IMR-90 (cell line): ENCODE data around the gene C16orf74. TPM values are rescaled to one million over a fixed set of nuclear protein-coding genes. Genes with fewer than 3 reads are reported as not detected.

Experiments
- ATAC-seq: fragments of 200-7000 bp; cut with Tn5 transposase; 2 replicates; pipeline ENCODE4 v1.9.1; 2020; ENCODE audit warnings: low read depth, mild to moderate bottlenecking, moderate library complexity
- BruUV-seq: library from RNA; stranded (reverse); fragments of 400-500 nt; replicated peaks from 2 replicates; lab custom pipeline; 2021; lab: Mats Ljungman, UMichigan
- CTCF ChIA-PET: fragments of 300-600 bp; formaldehyde crosslinking; extraction: SDS; loops from one replicate; lab custom pipeline; 2021; ENCODE audit warnings: antibody characterized with exemption; lab: Yijun Ruan, JAX
- POLR2A ChIA-PET: fragments of 300-600 bp; sonication (Branson Sonifier 250); formaldehyde crosslinking; loops from one replicate; lab custom pipeline; 2022; ENCODE audit warnings: antibody characterized with exemption; ENCODE audit not compliant: unreplicated experiment; lab: Charles Lee
- DNase-seq: peaks from one replicate; pipeline ENCODE4 v3.0.0; 2013
- H2AFZ ChIP-seq: replicated peaks from 2 replicates; pipeline ENCODE3; 2013; ENCODE audit warnings: low read length, mild to moderate bottlenecking; ENCODE audit not compliant: poor library complexity
- H2AK5ac ChIP-seq: 2 replicates; pipeline ENCODE4 v1.6.1; 2013; ENCODE audit warnings: low read depth, low read length, inconsistent platforms
- H2AK9ac ChIP-seq: replicated peaks from 2 replicates; pipeline ENCODE3; 2013; ENCODE audit warnings: mild to moderate bottlenecking, low read depth, low read length, moderate library complexity; ENCODE audit not compliant: poor library complexity
- H2BK120ac ChIP-seq: 2 replicates; pipeline ENCODE4 v1.6.1; 2013; ENCODE audit warnings: low read depth, low read length, inconsistent platforms
- H2BK15ac ChIP-seq: 3 replicates; pipeline ENCODE4 v1.6.1; 2013; ENCODE audit warnings: low read depth, low read length, inconsistent platforms
- H2BK20ac ChIP-seq: 2 replicates; pipeline ENCODE4 v1.6.1; 2013; ENCODE audit warnings: low read depth, mild to moderate bottlenecking, inconsistent platforms, low read length, moderate library complexity
- H2BK5ac ChIP-seq: 2 replicates; pipeline ENCODE4 v1.6.1; 2013; ENCODE audit warnings: mild to moderate bottlenecking, low read depth, low read length, inconsistent platforms; ENCODE audit not compliant: poor library complexity, severe bottlenecking
- H3K14ac ChIP-seq: replicated peaks from 2 replicates; pipeline ENCODE4 v1.6.1; 2013; ENCODE audit warnings: low read depth, low read length, inconsistent platforms
- H3K18ac ChIP-seq: 2 replicates; pipeline ENCODE4 v1.6.1; 2013; ENCODE audit warnings: low read depth, low read length, control low read depth
- H3K23ac ChIP-seq: 2 replicates; pipeline ENCODE4 v1.6.1; 2013; ENCODE audit warnings: low read depth, low read length, inconsistent platforms
- H3K27ac ChIP-seq: 2 replicates; pipeline ENCODE4 v1.5.1; 2013; ENCODE audit warnings: mild to moderate bottlenecking, control low read depth, low read length; ENCODE audit not compliant: insufficient read depth
- H3K27me3 ChIP-seq: 2 replicates; pipeline ENCODE4 v1.6.1; 2013; ENCODE audit warnings: low read length; ENCODE audit not compliant: control insufficient read depth, insufficient read depth
- H3K36me3 ChIP-seq: 2 replicates; pipeline ENCODE4 v1.6.1; 2013; ENCODE audit warnings: low read length, mixed read lengths; ENCODE audit not compliant: control insufficient read depth, insufficient read depth
- H3K4ac ChIP-seq: 2 replicates; pipeline ENCODE4 v1.6.1; 2013; ENCODE audit warnings: low read depth, low read length, inconsistent platforms
- H3K4me1 ChIP-seq: 2 replicates; pipeline ENCODE4 v1.6.1; 2013; ENCODE audit warnings: low read length, mixed read lengths; ENCODE audit not compliant: control insufficient read depth, insufficient read depth
- H3K4me2 ChIP-seq: 2 replicates; pipeline ENCODE4 v1.6.1; 2013; ENCODE audit warnings: low read depth, mild to moderate bottlenecking, control low read depth, low read length, moderate library complexity
- H3K4me3 ChIP-seq: 2 replicates; pipeline ENCODE4 v1.5.1; 2013; ENCODE audit warnings: low read depth, mild to moderate bottlenecking, control low read depth, low read length, moderate library complexity; ENCODE audit not compliant: insufficient read depth
- H3K56ac ChIP-seq: 2 replicates; pipeline ENCODE4 v1.6.1; 2013; ENCODE audit warnings: low read length, inconsistent platforms; ENCODE audit not compliant: insufficient read depth; ENCODE audit errors: extremely low read depth
- H3K79me1 ChIP-seq, 2 experiments: 2 replicates each; pipeline ENCODE4 v1.6.1; 2013; ENCODE audit warnings: low read length in 2 of 2, inconsistent platforms in 1 of 2, low read depth in 1 of 2
- H3K9ac ChIP-seq: 2 replicates; pipeline ENCODE4 v1.6.1; 2013; ENCODE audit warnings: low read depth, low read length, control low read depth
- H3K9me1 ChIP-seq: 2 replicates; pipeline ENCODE4 v1.6.1; 2013; ENCODE audit warnings: low read length, inconsistent platforms; ENCODE audit not compliant: insufficient read depth
- H3K9me3 ChIP-seq: 2 replicates; pipeline ENCODE4 v1.6.1; 2013; ENCODE audit warnings: low read length; ENCODE audit not compliant: control insufficient read depth, insufficient read depth
- H4K20me1 ChIP-seq: 2 replicates; pipeline ENCODE4 v1.6.1; 2013; ENCODE audit warnings: low read length, inconsistent platforms; ENCODE audit not compliant: insufficient read depth
- H4K5ac ChIP-seq: 2 replicates; pipeline ENCODE4 v1.6.1; 2013; ENCODE audit warnings: mild to moderate bottlenecking, low read depth, low read length, control low read depth
- H4K8ac ChIP-seq, 2 experiments: 2 replicates each; pipeline ENCODE4 v1.6.1; 2013; ENCODE audit warnings: low read depth in 2 of 2, low read length in 2 of 2, control low read depth in 1 of 2, inconsistent platforms in 1 of 2
- H4K91ac ChIP-seq: 2 replicates; pipeline ENCODE4 v1.6.1; 2013; ENCODE audit warnings: low read depth, low read length, inconsistent platforms; ENCODE audit not compliant: insufficient read depth
- CTCF ChIP-seq: conservative IDR thresholded peaks from 2 replicates; pipeline ENCODE4 v1.5.1; 2012; ENCODE audit warnings: mild to moderate bottlenecking, low read depth, low read length, improper control_type of control experiment
- RCOR1 ChIP-seq: IDR thresholded peaks from 2 replicates; pipeline ENCODE4 v1.6.1; 2012; ENCODE audit warnings: mild to moderate bottlenecking, low read length, improper control_type of control experiment; ENCODE audit not compliant: insufficient replicate concordance
- WGBS, 2 experiments: methylation state at CpG; one replicate each; pipeline versions ENCODE4 v1.1.5 to v1.1.7; 2013; ENCODE audit warnings: missing lambda C conversion rate in 2 of 2; ENCODE audit not compliant: insufficient read length in 1 of 2; ENCODE audit errors: extremely low coverage in 2 of 2; 5-methylcytosine and 5-hydroxymethylcytosine counted together
- dilution Hi-C: fragments of 300-500 bp; cut with HindIII; formaldehyde crosslinking; loops from one replicate; pipeline ENCODE4 v1.14.3; 2018; ENCODE audit warnings: low sequenced_read_pairs; ENCODE audit not compliant: unreplicated experiment
- in situ Hi-C: fragments of 300-500 bp; cut with MboI; formaldehyde crosslinking; loops from 3 replicates; pipeline ENCODE4 v1.14.3; 2019; ENCODE audit warnings: low sequenced_read_pairs, inconsistent platforms, mixed read lengths
- intact Hi-C: fragments of 100-400 bp; cut with micrococcal nuclease; formaldehyde crosslinking; loops from 2 replicates; pipeline ENCODE4 v1.10.0; 2022
- polyA plus RNA-seq, 3 experiments: library from polyadenylated mRNA; depleted of rRNA; stranded (reverse); fragments of >200 nt; gene quantifications; 2 replicates each; pipeline ENCODE4 v1.2.3, GENCODE V29; 2012; ENCODE audit warnings: low replicate concordance in 1 of 3
- total RNA-seq: library from RNA; depleted of rRNA; stranded (reverse); fragments of >200 nt; gene quantifications from 2 replicates; pipeline ENCODE4 v1.2.3, GENCODE V29; 2012

The C16orf74 gene
- total and polyA plus RNA-seq, 2 of the 4 experiments (the other 2 are of a cell fraction) = 4.5 to 12.2 TPM

- Histone ChIP-seq H3K4me1 (peaks cover 18% of the 10 kb centered on the region), H2BK5ac (no peak overlapping the region), H3K4ac (no peak overlapping the region), H3K27ac (no peak overlapping the region), H2AFZ (no peak overlapping the region), H4K5ac (no peak overlapping the region), H3K9me3 (no peaks in the 10 kb centered on the region), H2BK20ac (no peak overlapping the region), H3K4me2 (no peak overlapping the region), H2BK15ac (no peak overlapping the region), H4K8ac (no peak overlapping the region), H2AK5ac (no peak overlapping the region), H4K91ac (no peak overlapping the region), H3K56ac (no peak overlapping the region), H3K18ac (no peak overlapping the region), H3K23ac (no peak overlapping the region), H3K14ac (no peak overlapping the region), H4K20me1 (peaks cover 66% of the 10 kb centered on the region), H3K27me3 (no peaks in the 10 kb centered on the region), H3K36me3 (peaks cover 44% of the 10 kb centered on the region), H3K4me3 (no peak overlapping the region), H3K79me1 (peaks cover 47 to 80% of the 10 kb centered on the region in 2 experiments), H2BK120ac (no peak overlapping the region), H3K9me1 (peaks cover 7% of the 10 kb centered on the region), H2AK9ac (no peak overlapping the region), H3K9ac (no peak overlapping the region)
- WGBS, 2 experiments = 92% methylated on average over 6 of the region's 8 CpGs; no CpG with 5 or more reads in 1 of the 2 experiments
- POLR2A ChIA-PET = no interaction called here
- dilution Hi-C loops (no loop called here), in situ Hi-C loops (no loop called here), intact Hi-C loops (no loop called here)
- ATAC-seq = no peak
- no peak for TF ChIP-seq CTCF
- no peak for TF ChIP-seq RCOR1
- CTCF ChIA-PET = interaction anchor here (0.7 kb wide), 1 partner anchor 56 kb away, joined by 3 read pairs; no protein-coding TSS in a partner anchor
- no peak for DNase-seq
- BruUV-seq = no TSS peak
Observed at GRCh38 chr16:85783441-85783840, 32.5 kb upstream of the C16orf74 start.
